Osteoblast (primary cell): ENCODE measurements around the gene MEF2D. TPM values are rescaled to one million over a fixed set of nuclear protein-coding genes. Genes with fewer than 3 reads are reported as not detected.

Source experiments
- DNase-seq: peaks from one replicate; pipeline ENCODE4 v3.0.0; 2011; ENCODE audit warnings: low spot score, mixed read lengths; ENCODE audit not compliant: insufficient read length; ENCODE audit errors: missing footprints
- H2AFZ ChIP-seq: 2 replicates; pipeline ENCODE4 v1.6.0; 2011; ENCODE audit warnings: mild to moderate bottlenecking, low read length
- H3K27ac ChIP-seq: 2 replicates; pipeline ENCODE4 v1.5.1; 2011; ENCODE audit warnings: mild to moderate bottlenecking, low read depth, low read length, moderate library complexity
- H3K27me3 ChIP-seq: 2 replicates; pipeline ENCODE4 v1.6.0; 2012; ENCODE audit warnings: mild to moderate bottlenecking, control low read depth, inconsistent platforms, low read length, moderate library complexity; ENCODE audit not compliant: insufficient read depth
- H3K36me3 ChIP-seq: 2 replicates; pipeline ENCODE4 v1.5.1; 2011; ENCODE audit warnings: mild to moderate bottlenecking, low read length, control low read depth, moderate library complexity; ENCODE audit not compliant: insufficient read depth
- H3K4me1 ChIP-seq: 2 replicates; pipeline ENCODE4 v1.5.1; 2011; ENCODE audit warnings: mild to moderate bottlenecking, low read length, control low read depth, moderate library complexity; ENCODE audit not compliant: insufficient read depth
- H3K4me2 ChIP-seq: 2 replicates; pipeline ENCODE4 v1.6.0; 2011; ENCODE audit warnings: mild to moderate bottlenecking, low read length; ENCODE audit not compliant: insufficient read depth
- H3K4me3 ChIP-seq: fragments of 200-600 bp; sonication (generic); 3 replicates; pipeline ENCODE4 v1.5.1; 2012; ENCODE audit warnings: mild to moderate bottlenecking, low read length, inconsistent platforms; ENCODE audit not compliant: insufficient read depth
- H3K79me2 ChIP-seq: 2 replicates; pipeline ENCODE4 v1.6.0; 2012; ENCODE audit warnings: mild to moderate bottlenecking, low read length, control low read depth, inconsistent platforms; ENCODE audit not compliant: insufficient read depth
- H3K9me3 ChIP-seq: 2 replicates; pipeline ENCODE4 v1.5.1; 2011; ENCODE audit warnings: low read depth, low read length, control low read depth
- H4K20me1 ChIP-seq: 2 replicates; pipeline ENCODE4 v1.6.0; 2012; ENCODE audit warnings: mild to moderate bottlenecking, low read length, control low read depth; ENCODE audit not compliant: insufficient read depth
- CTCF ChIP-seq: IDR thresholded peaks from 2 replicates; pipeline ENCODE4 v1.5.1; 2011; ENCODE audit warnings: mild to moderate bottlenecking, low read depth, low read length, moderate library complexity; ENCODE audit errors: extremely low read depth
- total RNA-seq: library from RNA; depleted of rRNA; stranded (reverse); fragments of >200 nt; gene quantifications from 2 replicates; pipeline ENCODE4 v1.2.3, GENCODE V29; 2012

The MEF2D gene
- total RNA-seq, 1 donor: 14.1 TPM

- Histone ChIP-seq H3K9me3 (no peaks in the 10 kb centered on the region), H3K27me3 (no peaks in the 10 kb centered on the region), H4K20me1 (peaks cover 47% of the 10 kb centered on the region), H3K4me1 (peaks cover 70% of the 10 kb centered on the region), H3K4me3 (peak overlapping the region; percentile 98), H3K36me3 (peaks cover 3% of the 10 kb centered on the region), H3K4me2 (peak overlapping the region; percentile 92), H3K27ac (peak overlapping the region; percentile 100), H3K79me2 (peaks cover 56% of the 10 kb centered on the region), H2AFZ (no peak overlapping the region)
- no peak for TF ChIP-seq CTCF
- peak; percentile 89 for DNase-seq
Measured at GRCh38 chr1:156499842-156500542, 583 bp downstream of the MEF2D start.

GRCh38 chr1:156499194-156499841 is 1.3 kb downstream of the MEF2D start:
- Histone ChIP-seq H3K36me3 (peaks cover 6% of the 10 kb centered on the region), H3K27me3 (no peaks in the 10 kb centered on the region), H3K27ac (peak overlapping the region; percentile 77), H3K79me2 (peaks cover 63% of the 10 kb centered on the region), H4K20me1 (peaks cover 53% of the 10 kb centered on the region), H3K4me2 (peak overlapping the region; percentile 92), H3K9me3 (no peaks in the 10 kb centered on the region), H2AFZ (no peak overlapping the region), H3K4me3 (peak overlapping the region; percentile 98), H3K4me1 (peaks cover 63% of the 10 kb centered on the region)
- DNase-seq: peak; percentile 83
- no peak for TF ChIP-seq CTCF

- Histone ChIP-seq H3K27me3 (no peaks in the 10 kb centered on the region), H3K9me3 (no peaks in the 10 kb centered on the region), H3K79me2 (peaks cover 70% of the 10 kb centered on the region), H3K4me2 (peak overlapping the region; percentile 92), H3K27ac (peak overlapping the region; percentile 77), H2AFZ (no peak overlapping the region), H3K4me3 (peak overlapping the region; percentile 98), H3K4me1 (peaks cover 62% of the 10 kb centered on the region), H4K20me1 (peaks cover 60% of the 10 kb centered on the region), H3K36me3 (peaks cover 6% of the 10 kb centered on the region)
- no peak for TF ChIP-seq CTCF
- DNase-seq: peak; percentile 89
Measured at GRCh38 chr1:156498432-156499193, 2.0 kb downstream of the MEF2D start.
